ENCODE data around the gene CLIC6. TPM values are rescaled to one million over a fixed set of nuclear protein-coding genes. Genes with fewer than 3 reads are reported as not detected.
A peak's percentile ranks its signal among the peaks of the same experiment; 100 is the strongest.

The CLIC6 gene
- total RNA-seq, 4 donors from 2014 or later: 2.5 to 10.0 (median 3.7) TPM

DNA sequence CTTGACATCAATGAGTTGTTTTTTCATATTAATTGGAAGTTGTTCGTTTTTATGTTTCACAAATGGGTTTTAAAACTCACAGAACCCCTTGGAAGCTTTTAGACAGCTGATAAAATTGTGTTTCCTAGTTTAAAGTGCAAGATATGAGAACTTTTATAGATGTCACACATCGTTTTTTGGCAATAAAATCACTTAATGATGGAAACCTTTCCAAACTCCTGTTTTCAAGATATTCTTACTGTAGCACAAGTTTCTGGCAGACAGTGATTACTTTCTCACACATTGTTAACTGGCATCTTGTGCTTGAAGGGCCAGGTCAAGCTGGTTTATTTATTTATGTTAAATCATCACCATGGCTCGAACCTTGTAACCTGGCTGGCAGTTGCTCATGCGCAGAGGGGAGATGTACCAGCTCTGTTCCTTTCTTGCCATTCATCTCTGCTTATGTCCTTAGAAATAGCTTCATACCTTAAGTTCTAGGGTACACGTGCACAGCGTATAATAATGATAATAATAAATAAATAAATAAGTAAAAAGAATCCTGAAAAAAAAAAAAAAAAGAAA lies 43.7 kb upstream of the CLIC6 start:
- WGBS: 77% methylated on average over 6 of the region's 6 CpGs
- no peak overlapping the region for H3K4me3 ChIP-seq
- peaks cover 3% of the 10 kb centered on the region for H3K27me3 ChIP-seq
- no peak overlapping the region for H3K27ac ChIP-seq
- no peaks in the 10 kb centered on the region for H3K9me3 ChIP-seq
- no peak for TF ChIP-seq POLR2AphosphoS5 (IDR thresholded peaks at IDR 0.05)
- TF ChIP-seq POLR2A (IDR thresholded peaks at IDR 0.05): no peak
- TF ChIP-seq, protein P1, sequence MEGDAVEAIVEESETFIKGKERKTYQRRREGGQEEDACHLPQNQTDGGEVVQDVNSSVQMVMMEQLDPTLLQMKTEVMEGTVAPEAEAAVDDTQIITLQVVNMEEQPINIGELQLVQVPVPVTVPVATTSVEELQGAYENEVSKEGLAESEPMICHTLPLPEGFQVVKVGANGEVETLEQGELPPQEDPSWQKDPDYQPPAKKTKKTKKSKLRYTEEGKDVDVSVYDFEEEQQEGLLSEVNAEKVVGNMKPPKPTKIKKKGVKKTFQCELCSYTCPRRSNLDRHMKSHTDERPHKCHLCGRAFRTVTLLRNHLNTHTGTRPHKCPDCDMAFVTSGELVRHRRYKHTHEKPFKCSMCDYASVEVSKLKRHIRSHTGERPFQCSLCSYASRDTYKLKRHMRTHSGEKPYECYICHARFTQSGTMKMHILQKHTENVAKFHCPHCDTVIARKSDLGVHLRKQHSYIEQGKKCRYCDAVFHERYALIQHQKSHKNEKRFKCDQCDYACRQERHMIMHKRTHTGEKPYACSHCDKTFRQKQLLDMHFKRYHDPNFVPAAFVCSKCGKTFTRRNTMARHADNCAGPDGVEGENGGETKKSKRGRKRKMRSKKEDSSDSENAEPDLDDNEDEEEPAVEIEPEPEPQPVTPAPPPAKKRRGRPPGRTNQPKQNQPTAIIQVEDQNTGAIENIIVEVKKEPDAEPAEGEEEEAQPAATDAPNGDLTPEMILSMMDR (IDR thresholded peaks at IDR 0.05): no peak
- TF ChIP-seq EP300 (IDR thresholded peaks at IDR 0.05): no peak
- no peaks in the 10 kb centered on the region for H3K36me3 ChIP-seq
- H3K4me1 ChIP-seq: no peaks in the 10 kb centered on the region
- DNase-seq (ENCODE audit: low spot score in 2 of 2): peak in 1 of 2 donors; percentile 0

- peak in 1 of 2 donors; percentile 3 for DNase-seq (ENCODE audit: low spot score in 2 of 2)
- no peak overlapping the region for H3K27ac ChIP-seq
- H3K9me3 ChIP-seq: no peaks in the 10 kb centered on the region
- no peaks in the 10 kb centered on the region for H3K4me1 ChIP-seq
- H3K36me3 ChIP-seq: no peaks in the 10 kb centered on the region
- H3K27me3 ChIP-seq: peaks cover 3% of the 10 kb centered on the region
- TF ChIP-seq POLR2AphosphoS5 (IDR thresholded peaks at IDR 0.05): no peak
- TF ChIP-seq, protein P1 (IDR thresholded peaks at IDR 0.05): no peak
- WGBS: 90% methylated on average over 8 of the region's 8 CpGs
- no peak overlapping the region for H3K4me3 ChIP-seq
Observed at GRCh38 chr21:34626131-34626530, 42.7 kb upstream of the CLIC6 start.

- no peaks in the 10 kb centered on the region for H3K9me3 ChIP-seq
- H3K4me1 ChIP-seq: no peaks in the 10 kb centered on the region
- peaks cover 15% of the 10 kb centered on the region for H3K27me3 ChIP-seq
- 8% methylated on average over 6 of the region's 6 CpGs for WGBS
- TF ChIP-seq POLR2A (IDR thresholded peaks at IDR 0.05) (no peak), EP300 (IDR thresholded peaks at IDR 0.05) (no peak), POLR2AphosphoS5 (IDR thresholded peaks at IDR 0.05) (no peak)
- TF ChIP-seq, protein P1 (IDR thresholded peaks at IDR 0.05): peak; percentile 75 to 77
- H3K4me3 ChIP-seq: no peak overlapping the region
- H3K36me3 ChIP-seq: no peaks in the 10 kb centered on the region
- H3K27ac ChIP-seq: no peak overlapping the region
- DNase-seq (ENCODE audit: low spot score in 2 of 2): peak in 1 of 2 donors; percentile 20
Observed at GRCh38 chr21:34630536-34631143, 38.2 kb upstream of the CLIC6 start.

GRCh38 chr21:34632498-34632897 lies 36.3 kb upstream of the CLIC6 start:
- TF ChIP-seq, protein P1 (IDR thresholded peaks at IDR 0.05): no peak
- TF ChIP-seq POLR2A (IDR thresholded peaks at IDR 0.05) (no peak), EP300 (IDR thresholded peaks at IDR 0.05) (no peak)
- WGBS: 79% methylated on average over 4 of the region's 4 CpGs

DNA sequence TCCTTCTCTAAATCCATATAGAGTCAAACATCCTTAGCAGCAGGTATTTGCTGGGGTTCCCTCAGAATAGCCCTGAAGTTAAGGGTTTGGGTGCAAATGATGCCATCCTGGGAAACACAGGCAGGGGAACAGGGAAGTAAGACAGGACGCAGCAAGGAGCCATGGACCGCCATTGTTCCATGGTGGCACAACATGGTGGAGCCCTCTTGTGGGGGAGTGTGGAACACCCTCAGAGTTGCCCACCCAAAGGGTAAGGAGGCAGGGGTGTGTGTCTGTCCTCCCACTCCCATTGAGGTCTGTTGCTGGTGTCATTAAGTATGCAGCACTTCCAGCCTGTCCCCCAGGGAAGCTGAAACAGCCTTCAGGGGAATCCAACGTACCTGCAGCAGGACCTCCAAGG lies 33.5 kb upstream of the CLIC6 start:
- Histone ChIP-seq H3K27me3 (peaks cover 12% of the 10 kb centered on the region), H3K4me1 (no peaks in the 10 kb centered on the region), H3K9me3 (no peaks in the 10 kb centered on the region), H3K36me3 (no peaks in the 10 kb centered on the region), H3K27ac (no peak overlapping the region), H3K4me3 (no peak overlapping the region)
- peak in 1 of 2 donors; percentile 24 for DNase-seq (ENCODE audit: low spot score in 2 of 2)
- TF ChIP-seq, protein P1 (IDR thresholded peaks at IDR 0.05): no peak
- TF ChIP-seq EP300 (IDR thresholded peaks at IDR 0.05): no peak
- TF ChIP-seq POLR2A (IDR thresholded peaks at IDR 0.05): no peak
- no peak for TF ChIP-seq POLR2AphosphoS5 (IDR thresholded peaks at IDR 0.05)
- 63% methylated on average over 3 of the region's 3 CpGs for WGBS

More at GRCh38 chr21:34632498-34632897, 36.3 kb upstream of the CLIC6 start:
- Histone ChIP-seq H3K27me3 (peaks cover 12% of the 10 kb centered on the region), H3K27ac (no peak overlapping the region), H3K36me3 (no peaks in the 10 kb centered on the region), H3K4me3 (no peak overlapping the region), H3K9me3 (no peaks in the 10 kb centered on the region), H3K4me1 (no peaks in the 10 kb centered on the region)
- peak in 1 of 2 donors; percentile 20 for DNase-seq (ENCODE audit: low spot score in 2 of 2)

All from suprapubic skin (tissue), 4 donors.